K562 (cell line): ENCODE results near the gene ATG7. TPM values are rescaled to one million over a fixed set of nuclear protein-coding genes. Genes with fewer than 3 reads are reported as not detected.

Source experiments
- BHLHE40 ChIP-seq: IDR thresholded peaks from 2 replicates; pipeline ENCODE4 v1.6.1; 2011; ENCODE audit warnings: low read length, improper control_type of control experiment
- CEBPB ChIP-seq: fragments of 450-650 bp; IDR thresholded peaks from 2 replicates; pipeline ENCODE4 v1.6.1; 2016; ENCODE audit warnings: missing genetic modification characterization, missing compliant biosample characterization
- CEBPG ChIP-seq, 3 experiments: fragments of 200-800 bp in 1 of 3; sonication (Bioruptor generic) in 1 of 3; sonication (generic) in 1 of 3; formaldehyde crosslinking in 1 of 3; IDR thresholded peaks in 2 of 3; conservative IDR thresholded peaks in 1 of 3; 2 replicates each; pipeline versions ENCODE4 v1.6.1 to v1.8.0; 2016 to 2022; ENCODE audit warnings: missing compliant biosample characterization in 2 of 3, missing genetic modification characterization in 2 of 3, mild to moderate bottlenecking in 1 of 3, missing genetic modification reagents in 1 of 3
- CHD7 ChIP-seq: fragments of 200-600 bp; sonication (generic); IDR thresholded peaks from one replicate; pipeline ENCODE4 v1.6.1; 2012; ENCODE audit warnings: mild to moderate bottlenecking, low read depth, low read length, inconsistent platforms
- HMBOX1 ChIP-seq: sonication (generic); IDR thresholded peaks from 2 replicates; pipeline ENCODE4 v1.6.1; 2016
- PCBP1 ChIP-seq: fragments of 200-400 bp; formaldehyde crosslinking; IDR thresholded peaks from 2 replicates; pipeline ENCODE4 v1.6.1; 2018; ENCODE audit warnings: mild to moderate bottlenecking, low read depth, low read length; ENCODE audit not compliant: poor library complexity, severe bottlenecking
- ZBTB7A ChIP-seq: IDR thresholded peaks from 2 replicates; pipeline ENCODE4 v1.6.1; 2011; ENCODE audit warnings: low read depth, mild to moderate bottlenecking, low read length, moderate library complexity, borderline replicate concordance; ENCODE audit not compliant: control insufficient read depth
- ZNF398 ChIP-seq: fragments of 250-450 bp; sonication (Bioruptor Pico); IDR thresholded peaks from 2 replicates; pipeline ENCODE4 v1.8.0; 2021; ENCODE audit warnings: moderate library complexity, mild to moderate bottlenecking, inconsistent platforms
- ZNF511 ChIP-seq: sonication (generic); formaldehyde crosslinking; IDR thresholded peaks from 2 replicates; pipeline ENCODE4 v1.8.0; 2022; ENCODE audit warnings: mild to moderate bottlenecking, missing genetic modification reagents
- ZNF76 ChIP-seq: fragments of 250-450 bp; sonication (Bioruptor Pico); IDR thresholded peaks from 2 replicates; pipeline ENCODE4 v1.4.0; 2020; ENCODE audit warnings: mild to moderate bottlenecking, moderate library complexity, borderline replicate concordance
- polyA plus RNA-seq, 8 experiments: library from polyadenylated mRNA; depleted of rRNA in 4 of 8; stranded (reverse) in 5 of 8; unstranded in 3 of 8; fragments of >200 nt; fragmentation: Nextera tagmentation in 2 of 8; fragmentation: Illumina TruSeq in 1 of 8; extraction: Ambion mirVana in 2 of 8; extraction: Trizol in 1 of 8; gene quantifications; 2 replicates each; pipeline versions ENCODE4 v1.2.1 to v1.2.3, GENCODE V29; 2011 to 2014; ENCODE audit warnings: inconsistent platforms in 1 of 8, missing spikeins in 1 of 8
- total RNA-seq, 7 experiments: library from RNA; depleted of rRNA in 6 of 7; stranded (reverse); fragments of >200 nt in 6 of 7; fragmentation: Illumina TruSeq in 2 of 7; extraction: Trizol in 2 of 7; gene quantifications; 2 replicates each; pipeline versions ENCODE4 v1.2.1 to v1.2.3, GENCODE V29; 2011 to 2021; ENCODE audit warnings: low replicate concordance in 1 of 7

ATG7 gene
- total and polyA plus RNA-seq, 9 of the 15 experiments (the other 6 are each of a cell fraction or from before 2014, with no cell fraction given) = 18.3 to 45.3 (median 33.6) TPM

GRCh38 chr3:11436775-11437174 is 164.6 kb downstream of the ATG7 start (continued):
- TF ChIP-seq CHD7 = no peak
- TF ChIP-seq BHLHE40 = no peak
- TF ChIP-seq ZNF511 (CRISPR knock-in tag) = no peak
- no peak for TF ChIP-seq PCBP1
- no peak for TF ChIP-seq HMBOX1
- TF ChIP-seq ZNF76 (CRISPR knock-in tag) = no peak
- peak; percentile 65 for TF ChIP-seq CEBPB (tag)
- TF ChIP-seq CEBPG (CRISPR knock-in tag; IDR thresholded peaks at IDR 0.05) = no peak
- peak; percentile 28 to 52; a peak in 2 of 4 replicates for TF ChIP-seq CEBPG (tag; conservative IDR thresholded peaks at IDR 0.05 in 1 of 2, IDR thresholded peaks at IDR 0.05 in 1 of 2)
- no peak for TF ChIP-seq ZBTB7A
- no peak for TF ChIP-seq ZNF398 (CRISPR knock-in tag)
